MM.1S (cell line): ENCODE data around the gene LPCAT2.

Source experiments
- EZH2 ChIP-seq: fragments of 300-600 bp; sonication (generic); optimal IDR thresholded peaks from 2 replicates; pipeline ENCODE3; 2017; ENCODE audit warnings: low read depth, mild to moderate bottlenecking, antibody characterized with exemption, low read length, mixed read lengths
- EZH2phosphoT487 ChIP-seq: fragments of 300-600 bp; sonication (generic); IDR thresholded peaks from 2 replicates; pipeline ENCODE4 v1.6.1; 2018; ENCODE audit warnings: antibody characterized with exemption, low read length

DNA sequence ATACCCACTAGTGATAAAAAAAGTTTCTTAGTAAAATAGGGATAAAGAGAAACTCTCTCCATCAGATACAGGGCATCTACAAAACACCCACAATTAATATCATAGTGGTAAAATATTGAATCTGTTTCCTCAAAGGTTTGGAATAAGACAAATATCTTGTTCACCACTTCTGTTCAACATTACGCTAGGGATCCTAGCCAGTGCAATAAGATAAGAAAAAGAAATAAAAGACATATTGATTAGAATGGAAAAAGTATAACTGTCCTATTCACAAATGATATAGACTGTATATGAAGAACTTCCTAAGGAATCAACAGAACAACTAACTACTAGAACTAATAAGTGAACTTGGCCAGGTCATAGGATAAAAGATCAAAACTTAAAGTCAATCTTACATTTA lies 12.9 kb downstream of the LPCAT2 start:
- TF ChIP-seq EZH2 (no peak), EZH2phosphoT487 (no peak)
